SK-N-SH (cell line): ENCODE measurements around the gene MRFAP1. TPM values are rescaled to one million over a fixed set of nuclear protein-coding genes. Genes with fewer than 3 reads are reported as not detected.

ENCODE experiments used
- CTCF ChIA-PET: fragments of 300-600, 350-600 bp; formaldehyde crosslinking; extraction: SDS; loops from one replicate; lab custom pipeline; 2021; lab: Yijun Ruan, JAX
- POLR2A ChIA-PET: fragments of 350-600 bp; sonication (Branson Sonifier 250); formaldehyde crosslinking; extraction: SDS; loops from one replicate; lab custom pipeline; 2020; ENCODE audit warnings: antibody characterized with exemption, inconsistent platforms; lab: Yijun Ruan, JAX
- DNase-seq: peaks from one replicate; pipeline ENCODE4 v3.0.0; 2012
- H2AFZ ChIP-seq: fragments of 200-600 bp; sonication (generic); 2 replicates; pipeline ENCODE4 v1.8.1; 2016; ENCODE audit warnings: antibody characterized with exemption, mild to moderate bottlenecking, low read depth
- H3F3A ChIP-seq: fragments of 200-600 bp; sonication (generic); replicated peaks from 2 replicates; pipeline ENCODE3; 2016; ENCODE audit warnings: antibody characterized with exemption, mild to moderate bottlenecking; ENCODE audit not compliant: insufficient read depth
- H3K27ac ChIP-seq, 2 experiments: fragments of 200-500 bp in 1 of 2; fragments of 200-600 bp in 1 of 2; sonication (Bioruptor generic) in 1 of 2; sonication (generic), shearing (Covaris generic) in 1 of 2; 2 replicates each; pipeline versions ENCODE4 v1.5.1 to v1.6.1; 2014 to 2016; ENCODE audit warnings: low read depth in 2 of 2, inconsistent platforms in 1 of 2, low read length in 1 of 2, mild to moderate bottlenecking in 1 of 2, mixed read lengths in 1 of 2
- H3K27me3 ChIP-seq: fragments of 200-600 bp; sonication (generic), shearing (Covaris generic); 2 replicates; pipeline ENCODE4 v1.6.1; 2016; ENCODE audit warnings: mixed run types; ENCODE audit not compliant: insufficient read depth
- H3K36me3 ChIP-seq, 2 experiments: fragments of 200-500 bp in 1 of 2; fragments of 200-600 bp in 1 of 2; sonication (Bioruptor generic) in 1 of 2; sonication (generic) in 1 of 2; replicated peaks in 1 of 2; 2 replicates each; pipeline versions ENCODE3 to v1.5.1; 2014 to 2016; ENCODE audit warnings: low read length in 1 of 2, mild to moderate bottlenecking in 1 of 2; ENCODE audit not compliant: insufficient read depth in 2 of 2, control insufficient read depth in 1 of 2
- H3K4me1 ChIP-seq, 2 experiments: fragments of 200-500 bp in 1 of 2; fragments of 200-600 bp in 1 of 2; sonication (Bioruptor generic) in 1 of 2; sonication (generic), shearing (Covaris generic) in 1 of 2; 2 replicates each; pipeline versions ENCODE4 v1.5.1 to v1.6.1; 2014 to 2016; ENCODE audit warnings: low read depth in 1 of 2, low read length in 1 of 2, mixed run types in 1 of 2; ENCODE audit not compliant: insufficient read depth in 2 of 2, control insufficient read depth in 1 of 2
- H3K4me2 ChIP-seq: fragments of 200-600 bp; sonication (generic), shearing (Covaris generic); 2 replicates; pipeline ENCODE4 v1.6.1; 2017; ENCODE audit warnings: mixed run types
- H3K4me3 ChIP-seq, 2 experiments: fragments of 200-500 bp in 1 of 2; fragments of 200-600 bp in 1 of 2; sonication (Bioruptor generic) in 1 of 2; sonication (generic), shearing (Covaris generic) in 1 of 2; 2 replicates each; pipeline versions ENCODE4 v1.5.1 to v1.8.1; 2014 to 2016; ENCODE audit warnings: low read depth in 2 of 2, inconsistent platforms in 1 of 2, low read length in 1 of 2, mild to moderate bottlenecking in 1 of 2, mixed read lengths in 1 of 2, moderate library complexity in 1 of 2
- H3K79me2 ChIP-seq: fragments of 200-600 bp; sonication (generic); 2 replicates; pipeline ENCODE4 v1.8.1; 2017; ENCODE audit warnings: mild to moderate bottlenecking; ENCODE audit not compliant: insufficient read depth
- H3K9ac ChIP-seq: fragments of 200-600 bp; sonication (generic); 2 replicates; pipeline ENCODE4 v1.6.1; 2017; ENCODE audit warnings: mixed run types
- H3K9me2 ChIP-seq: fragments of 200-600 bp; sonication (generic); 2 replicates; pipeline ENCODE4 v1.6.1; 2017; ENCODE audit warnings: mixed run types
- H3K9me3 ChIP-seq: fragments of 200-600 bp; sonication (generic); 2 replicates; pipeline ENCODE4 v1.6.1; 2017; ENCODE audit warnings: mixed run types, mild to moderate bottlenecking, moderate library complexity
- H4K20me1 ChIP-seq: fragments of 200-600 bp; sonication (generic); 2 replicates; pipeline ENCODE4 v1.6.1; 2017; ENCODE audit warnings: mild to moderate bottlenecking, mixed run types; ENCODE audit not compliant: insufficient read depth
- GABPA ChIP-seq: IDR thresholded peaks from 2 replicates; pipeline ENCODE4 v1.4.0; 2012; ENCODE audit warnings: low read depth, mild to moderate bottlenecking
- GATA2 ChIP-seq: sonication (generic); formaldehyde crosslinking; IDR thresholded peaks from 2 replicates; pipeline ENCODE4 v1.5.0; 2020; ENCODE audit warnings: mild to moderate bottlenecking, missing genetic modification reagents
- MAX ChIP-seq: IDR thresholded peaks from 2 replicates; pipeline ENCODE4 v1.4.0; 2012; ENCODE audit warnings: low read depth
- MEF2A ChIP-seq: IDR thresholded peaks from 2 replicates; pipeline ENCODE4 v1.4.0; 2012; ENCODE audit warnings: low read depth, borderline replicate concordance
- NFIC ChIP-seq: IDR thresholded peaks from 2 replicates; pipeline ENCODE4 v1.4.0; 2012; ENCODE audit warnings: borderline replicate concordance
- NRF1 ChIP-seq: IDR thresholded peaks from 2 replicates; pipeline ENCODE4 v1.6.1; 2012; ENCODE audit warnings: low read depth, mild to moderate bottlenecking, low read length
- PBX3 ChIP-seq: IDR thresholded peaks from 2 replicates; pipeline ENCODE4; 2012
- POLR2AphosphoS5 ChIP-seq: IDR thresholded peaks from 2 replicates; pipeline ENCODE4 v1.6.1; 2012; ENCODE audit warnings: low read depth, low read length
- RAD21 ChIP-seq: IDR thresholded peaks from 2 replicates; pipeline ENCODE4 v1.6.1; 2012; ENCODE audit warnings: mild to moderate bottlenecking, low read length
- RCOR1 ChIP-seq: fragments of 150-350 bp; IDR thresholded peaks from 2 replicates; pipeline ENCODE4 v1.6.1; 2017; ENCODE audit warnings: antibody characterized with exemption, low read length
- RXRA ChIP-seq: IDR thresholded peaks from 2 replicates; pipeline ENCODE4 v1.4.0; 2012; ENCODE audit warnings: low read depth, mild to moderate bottlenecking, borderline replicate concordance
- SMC3 ChIP-seq: IDR thresholded peaks from 2 replicates; pipeline ENCODE4 v1.6.1; 2012; ENCODE audit warnings: low read depth, low read length, improper control_type of control experiment
- TAF1 ChIP-seq: IDR thresholded peaks from 2 replicates; pipeline ENCODE4 v1.6.1; 2012; ENCODE audit warnings: low read depth, mild to moderate bottlenecking, low read length, moderate library complexity, borderline replicate concordance
- TEAD4 ChIP-seq: IDR thresholded peaks from 2 replicates; pipeline ENCODE4 v1.4.0; 2012; ENCODE audit warnings: mild to moderate bottlenecking, borderline replicate concordance; ENCODE audit not compliant: insufficient read depth
- USF1 ChIP-seq: IDR thresholded peaks from 2 replicates; pipeline ENCODE4 v1.4.0; 2012; ENCODE audit warnings: low read depth, borderline replicate concordance
- ZBTB33 ChIP-seq: IDR thresholded peaks from 2 replicates; pipeline ENCODE4 v1.4.0; 2012; ENCODE audit warnings: low read depth, borderline replicate concordance
- WGBS: methylation state at CpG from one replicate; pipeline ENCODE4 v1.1.6; 2017; ENCODE audit warnings: low lambda C conversion rate; 5-methylcytosine and 5-hydroxymethylcytosine counted together
- polyA plus RNA-seq, 3 experiments: library from polyadenylated mRNA; depleted of rRNA; stranded (reverse); fragments of >200 nt; gene quantifications; 2 replicates each; pipeline ENCODE4 v1.2.3, GENCODE V29; 2012

MRFAP1 gene
- polyA plus RNA-seq, 1 of the 3 experiments (the other 2 are of a cell fraction) = 416 TPM

GRCh38 chr4:6595897-6596537 lies 44.5 kb upstream of the MRFAP1 start:
- Histone ChIP-seq H3K36me3 (peaks cover 0 to 8% of the 10 kb centered on the region in 2 experiments), H3K4me2 (no peak overlapping the region), H3K9ac (no peak overlapping the region), H3K27me3 (no peaks in the 10 kb centered on the region), H3K4me1 (no peaks in the 10 kb centered on the region), H3K4me3 (no peak overlapping the region), H3K79me2 (no peaks in the 10 kb centered on the region), H3K9me2 (no peaks in the 10 kb centered on the region), H2AFZ (no peak overlapping the region), H3K27ac (no peak overlapping the region), H4K20me1 (no peaks in the 10 kb centered on the region), H3F3A (no peaks in the 10 kb centered on the region), H3K9me3 (no peaks in the 10 kb centered on the region)
- CTCF ChIA-PET = no interaction called here
- POLR2A ChIA-PET = no interaction called here
- TF ChIP-seq RAD21 = no peak
- no peak for TF ChIP-seq TEAD4
- TF ChIP-seq GATA2 (CRISPR knock-in tag) = no peak
- no peak for TF ChIP-seq RCOR1
- TF ChIP-seq PBX3 = no peak
- no peak for TF ChIP-seq POLR2AphosphoS5
- no peak for TF ChIP-seq NRF1
- TF ChIP-seq RXRA = no peak
- TF ChIP-seq TAF1 = no peak
- no peak for TF ChIP-seq GABPA
- no peak for TF ChIP-seq MEF2A
- TF ChIP-seq MAX = no peak
- no peak for TF ChIP-seq ZBTB33
- no peak for TF ChIP-seq SMC3
- no peak for TF ChIP-seq USF1
- no peak for TF ChIP-seq NFIC
- DNase-seq = no peak
- WGBS = 91% methylated on average over 3 of the region's 16 CpGs
